HUES64 (cell line): ENCODE results near the gene KLK14.

Source experiments
- H3K27ac ChIP-seq: 2 replicates; pipeline ENCODE4 v1.7.0; 2013; ENCODE audit warnings: low read depth, low read length, inconsistent platforms
- H3K27me3 ChIP-seq: 2 replicates; pipeline ENCODE4 v1.6.1; 2013; ENCODE audit warnings: mild to moderate bottlenecking, low read length; ENCODE audit not compliant: insufficient read depth
- H3K36me3 ChIP-seq: 2 replicates; pipeline ENCODE4 v1.6.1; 2013; ENCODE audit warnings: mild to moderate bottlenecking, low read length; ENCODE audit not compliant: insufficient read depth
- H3K4me1 ChIP-seq: 2 replicates; pipeline ENCODE4 v1.6.1; 2013; ENCODE audit warnings: mild to moderate bottlenecking, low read length, moderate library complexity; ENCODE audit not compliant: insufficient read depth
- H3K4me3 ChIP-seq: 2 replicates; pipeline ENCODE4 v1.5.1; 2013; ENCODE audit warnings: mild to moderate bottlenecking, low read length, moderate library complexity
- H3K9ac ChIP-seq: 2 replicates; pipeline ENCODE4 v1.6.1; 2013; ENCODE audit warnings: mild to moderate bottlenecking, low read depth, low read length
- H3K9me3 ChIP-seq: 2 replicates; pipeline ENCODE4 v1.6.1; 2013; ENCODE audit warnings: low read depth, low read length; ENCODE audit not compliant: insufficient read depth
- WGBS: fragments of 150-250, 120-280 bp; methylation state at CpG from one replicate; pipeline ENCODE4 v1.1.7; 2013; ENCODE audit warnings: missing lambda C conversion rate; 5-methylcytosine and 5-hydroxymethylcytosine counted together

Gene KLK14

DNA sequence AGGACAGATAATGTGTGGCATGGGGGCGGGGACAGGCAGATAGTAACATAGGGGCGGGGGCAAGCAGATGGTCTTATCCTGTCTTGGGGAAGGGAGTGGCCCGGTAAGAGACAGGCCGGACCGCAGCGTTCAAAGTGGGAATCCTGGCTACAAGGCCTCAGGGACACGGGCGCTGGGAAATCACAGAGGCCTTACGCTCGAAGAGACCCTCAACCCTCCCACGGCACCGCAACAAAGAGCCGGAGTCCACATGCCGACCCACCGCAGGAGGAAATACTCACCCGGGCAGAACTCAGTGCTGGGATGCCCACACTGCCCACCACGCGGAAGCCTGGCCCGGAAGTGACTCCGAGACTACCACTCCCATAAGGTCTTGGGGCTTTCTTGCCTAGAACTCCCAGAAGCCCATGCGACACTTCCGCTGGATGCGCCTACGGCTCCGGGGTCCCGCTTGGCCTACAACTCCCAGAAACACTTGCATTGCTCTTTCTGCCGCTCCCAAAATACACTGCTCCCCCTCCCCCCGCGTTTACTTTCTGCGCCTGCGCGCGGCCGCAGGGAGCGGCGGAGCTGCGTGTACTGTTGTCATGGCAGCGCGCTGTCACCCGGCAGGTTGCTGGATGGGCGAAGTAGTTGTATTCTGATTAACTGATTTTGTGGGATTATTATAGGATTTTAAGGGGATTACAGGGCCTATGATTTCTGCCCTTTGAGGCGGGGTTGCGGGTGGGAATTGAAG lies 25.5 kb upstream of the KLK14 start, which contains the start of gene CTU1:
TSS of gene CTU1 (minus strand) at position 344 of the 739 bp plus-strand sequence. CDS start 3,840 bp downstream, outside the sequence.
- H3K9ac ChIP-seq, result peak within 1 kb of the TSS; percentile 67
- no peaks in the 10 kb centered on the region for H3K9me3 ChIP-seq
- WGBS, result under 1% methylated on average over 43 of the region's 43 CpGs
- no peak within 1 kb of the TSS for H3K27ac ChIP-seq
- peak within 1 kb of the TSS; percentile 73 for H3K4me3 ChIP-seq
- peaks cover 17% of the 10 kb centered on the region; the same call in 1 of the 2 replicates for H3K27me3 ChIP-seq
- H3K4me1 ChIP-seq, result peaks cover 3% of the 10 kb centered on the region; the same call in 1 of the 2 replicates
- no peaks in the 10 kb centered on the region for H3K36me3 ChIP-seq

DNA sequence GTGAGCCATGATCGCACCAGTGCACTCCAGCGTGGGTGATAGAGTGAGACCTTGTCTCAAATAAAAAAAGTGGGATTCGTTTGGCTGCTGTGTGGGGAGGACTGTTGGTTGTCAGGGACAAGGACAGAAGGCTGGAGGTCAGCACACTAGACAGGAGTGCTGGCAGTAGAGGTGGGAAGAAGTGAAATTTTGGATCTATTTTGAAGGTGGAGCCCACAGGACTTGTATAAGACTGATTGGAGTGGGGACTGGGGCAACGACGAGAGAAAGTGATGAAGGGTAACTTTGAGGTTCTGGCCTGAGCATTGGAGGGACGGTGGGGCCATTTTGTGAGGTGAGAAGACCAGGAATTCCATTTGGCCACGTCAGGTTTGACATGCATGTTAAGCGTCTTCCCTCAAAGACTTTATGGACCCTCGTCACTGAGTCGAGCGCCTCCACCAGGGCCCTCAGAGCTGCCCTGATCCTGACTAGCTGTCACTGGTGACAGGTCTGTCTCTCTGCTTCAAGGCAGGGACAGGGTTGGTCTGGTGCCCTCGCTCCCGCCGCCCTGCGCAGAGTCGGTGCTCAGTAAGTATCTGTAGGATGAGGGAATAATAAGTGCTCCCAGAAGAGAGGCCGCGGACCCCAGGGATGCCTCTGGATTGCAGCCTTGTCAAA lies 24.8 kb upstream of the KLK14 start:
- peaks cover 6% of the 10 kb centered on the region for H3K36me3 ChIP-seq
- H3K9me3 ChIP-seq, result no peaks in the 10 kb centered on the region
- H3K4me3 ChIP-seq, result peak overlapping the region; percentile 73
- peak overlapping the region; percentile 67 for H3K9ac ChIP-seq
- H3K4me1 ChIP-seq, result peaks cover 3% of the 10 kb centered on the region; the same call in 1 of the 2 replicates
- H3K27ac ChIP-seq, result no peak overlapping the region
- WGBS, result 24% methylated on average over 18 of the region's 18 CpGs
- H3K27me3 ChIP-seq, result peaks cover 13% of the 10 kb centered on the region; the same call in 1 of the 2 replicates

DNA sequence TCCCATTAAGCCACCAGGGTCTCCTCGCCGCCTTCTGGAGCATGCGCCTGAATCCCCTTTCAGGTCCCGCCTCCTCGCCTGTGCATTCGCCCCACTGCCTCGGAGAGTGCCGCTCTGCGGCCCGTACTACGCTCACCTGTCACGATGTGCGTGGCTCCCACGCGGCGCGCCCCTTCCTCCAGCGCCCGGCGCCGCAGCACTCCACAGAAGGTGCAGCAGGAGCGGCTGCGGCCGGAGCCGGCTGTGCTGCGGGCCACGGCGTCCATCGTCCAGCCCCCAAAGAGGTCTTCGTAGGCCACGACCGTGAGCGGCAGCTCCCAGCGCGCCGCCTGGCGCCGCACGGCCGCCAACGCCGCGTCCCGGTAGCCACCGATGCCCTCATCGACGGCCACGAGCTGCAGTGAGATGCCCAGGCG lies 21.2 kb upstream of the KLK14 start:
- H3K27me3 ChIP-seq, result no peaks in the 10 kb centered on the region
- H3K27ac ChIP-seq, result no peak overlapping the region
- H3K9me3 ChIP-seq, result no peaks in the 10 kb centered on the region
- H3K9ac ChIP-seq, result no peak overlapping the region
- peaks cover 19% of the 10 kb centered on the region for H3K36me3 ChIP-seq
- H3K4me1 ChIP-seq, result peaks cover 3% of the 10 kb centered on the region; the same call in 1 of the 2 replicates
- 97% methylated on average over 49 of the region's 49 CpGs for WGBS
- no peak overlapping the region for H3K4me3 ChIP-seq

DNA sequence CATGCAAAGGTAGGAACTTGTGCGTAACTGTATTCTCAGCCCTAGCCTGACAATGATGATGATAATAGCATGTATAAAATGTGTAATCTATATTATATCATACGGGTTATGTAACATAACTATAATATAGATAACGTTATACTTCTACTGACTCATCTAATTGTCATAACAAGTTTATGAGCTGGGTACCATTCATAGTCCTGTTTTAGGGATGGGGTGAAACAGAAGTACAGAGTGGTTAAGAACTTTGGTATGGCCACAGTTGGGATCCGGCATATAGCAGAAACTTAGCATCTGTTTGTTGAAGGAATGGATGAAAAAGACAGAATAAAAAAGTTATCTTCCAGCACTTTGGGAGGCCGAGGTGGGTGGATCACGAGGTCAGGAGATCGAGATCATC lies 20.3 kb upstream of the KLK14 start:
- Histone ChIP-seq H3K36me3 (peaks cover 19% of the 10 kb centered on the region), H3K27ac (no peak overlapping the region), H3K9ac (no peak overlapping the region), H3K4me3 (no peak overlapping the region), H3K27me3 (no peaks in the 10 kb centered on the region), H3K4me1 (peaks cover 3% of the 10 kb centered on the region; the same call in 1 of the 2 replicates), H3K9me3 (no peaks in the 10 kb centered on the region)
- 95% methylated on average over 4 of the region's 7 CpGs for WGBS

DNA sequence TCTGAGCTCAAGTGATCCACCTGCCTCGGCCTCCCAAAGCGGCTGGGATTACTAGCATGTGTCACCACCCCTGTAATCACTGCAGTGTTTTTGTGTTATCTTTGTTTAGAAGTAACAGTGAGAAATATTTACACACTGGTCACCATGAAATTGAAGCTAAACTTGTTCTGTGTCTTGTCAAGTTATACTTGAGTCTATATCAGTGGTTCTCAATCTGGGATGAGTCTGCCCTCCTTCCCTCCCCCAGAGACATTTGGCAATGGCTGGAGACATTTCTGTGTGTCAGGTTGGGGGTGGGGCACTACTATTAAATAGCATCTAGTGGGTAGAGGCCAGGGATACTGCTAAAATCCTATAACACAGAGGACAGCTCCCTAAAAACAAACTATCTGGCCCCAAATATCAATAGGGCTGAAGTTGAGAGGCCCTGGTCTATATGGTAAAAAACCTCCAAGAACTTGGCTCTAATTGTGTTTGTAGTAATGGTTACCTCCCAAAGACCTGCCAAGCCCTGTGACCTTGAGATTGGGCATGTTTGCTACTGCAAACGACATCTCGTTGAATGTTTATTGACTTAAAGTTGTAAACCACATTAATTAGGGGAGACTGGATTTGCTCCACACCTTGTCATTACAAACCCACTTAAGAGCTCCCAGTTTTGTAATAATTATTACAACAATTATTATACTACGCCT lies 18.6 kb upstream of the KLK14 start:
- H3K4me1 ChIP-seq, result no peaks in the 10 kb centered on the region
- H3K9ac ChIP-seq, result no peak overlapping the region
- no peaks in the 10 kb centered on the region for H3K27me3 ChIP-seq
- no peak overlapping the region for H3K27ac ChIP-seq
- no peaks in the 10 kb centered on the region for H3K9me3 ChIP-seq
- peaks cover 19% of the 10 kb centered on the region for H3K36me3 ChIP-seq
- H3K4me3 ChIP-seq, result no peak overlapping the region
- 92% methylated on average over 2 of the region's 5 CpGs for WGBS

DNA sequence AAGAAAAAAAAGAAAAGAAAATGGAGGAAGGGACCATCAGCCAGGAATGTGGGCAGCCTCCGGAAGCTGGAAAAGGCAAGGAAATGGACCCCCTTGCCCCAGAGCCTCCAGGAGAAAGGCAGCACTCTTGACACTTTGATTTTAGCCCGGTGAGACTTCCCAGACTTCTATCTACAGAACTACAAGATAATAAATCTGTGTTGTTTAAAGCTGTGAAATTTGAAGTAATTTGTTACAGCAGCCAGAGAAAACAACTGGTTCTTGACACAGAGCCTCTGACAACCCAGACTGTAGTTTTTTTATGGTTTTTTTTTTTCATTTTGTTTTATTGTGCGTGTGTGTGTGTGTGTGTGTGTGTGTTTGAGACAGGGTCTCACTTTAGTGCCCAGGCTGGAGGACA lies 17.9 kb upstream of the KLK14 start:
- no peak overlapping the region for H3K27ac ChIP-seq
- no peaks in the 10 kb centered on the region for H3K4me1 ChIP-seq
- H3K27me3 ChIP-seq, result no peaks in the 10 kb centered on the region
- H3K36me3 ChIP-seq, result peaks cover 19% of the 10 kb centered on the region
- whole genome bisulfite sequencing, result 71% methylated on average over 3 of the region's 3 CpGs
- H3K9ac ChIP-seq, result no peak overlapping the region
- H3K9me3 ChIP-seq, result no peaks in the 10 kb centered on the region
- no peak overlapping the region for H3K4me3 ChIP-seq

DNA sequence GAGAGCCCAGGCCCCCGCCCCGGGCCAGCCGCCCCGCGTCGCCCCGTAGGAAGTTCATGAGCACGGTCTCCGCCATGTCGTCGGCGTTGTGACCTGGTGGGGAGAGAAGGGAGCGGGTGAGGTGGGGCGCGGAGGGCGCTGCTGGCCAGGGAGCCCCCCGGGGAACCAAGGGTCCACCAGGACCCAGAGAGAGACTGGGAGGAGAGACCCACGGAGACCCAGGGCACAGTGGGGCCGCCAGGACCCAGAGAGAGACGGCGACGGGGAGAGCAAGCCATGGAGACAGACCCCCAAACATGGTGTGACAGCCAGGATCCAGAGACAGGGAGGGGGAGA lies 16.3 kb upstream of the KLK14 start:
- H3K27me3 ChIP-seq, result no peaks in the 10 kb centered on the region
- H3K36me3 ChIP-seq, result peaks cover 19% of the 10 kb centered on the region
- no peak overlapping the region; the same call in 1 of the 2 replicates for H3K4me3 ChIP-seq
- WGBS, result 95% methylated on average over 22 of the region's 22 CpGs
- no peaks in the 10 kb centered on the region for H3K9me3 ChIP-seq
- 0 out of 2 replicates have a peak, but pooled peaks cover 3% of the 10 kb centered on the region for H3K4me1 ChIP-seq
- H3K9ac ChIP-seq, result no peak overlapping the region
- H3K27ac ChIP-seq, result no peak overlapping the region

DNA sequence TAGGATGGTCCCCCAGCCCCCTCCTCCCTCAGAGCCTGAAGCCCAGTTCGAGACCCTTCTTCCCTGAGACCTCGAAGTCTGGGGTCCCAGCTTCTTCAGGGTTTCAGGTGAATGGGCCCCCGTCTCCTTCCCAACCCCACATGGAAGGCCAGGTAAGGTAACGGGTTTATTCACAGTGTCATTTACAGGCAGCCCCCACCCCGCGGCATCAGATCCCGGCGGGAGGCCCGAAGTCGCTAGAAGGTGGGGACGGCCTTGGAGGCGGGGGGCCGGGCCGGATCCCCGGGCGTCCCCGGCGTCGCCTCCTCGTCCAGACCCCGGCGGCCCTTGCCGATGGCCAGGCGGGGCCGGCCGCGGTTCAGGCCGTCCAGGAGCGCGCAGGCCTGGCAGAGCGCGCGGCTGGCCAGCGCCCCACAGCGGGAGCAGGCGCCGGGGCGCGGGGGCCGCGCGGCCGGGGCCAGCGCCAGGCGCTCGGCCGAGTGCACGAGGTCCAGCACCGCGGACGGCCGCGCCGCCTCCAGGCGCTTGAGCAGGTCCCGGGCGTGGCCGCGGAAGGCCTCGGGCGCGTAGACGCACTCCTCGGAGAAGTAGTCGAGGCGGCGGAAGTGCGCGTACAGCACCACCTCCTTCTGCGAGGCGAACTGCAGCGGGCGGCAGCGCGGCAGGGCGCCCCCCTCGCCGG lies 15.8 kb upstream of the KLK14 start:
- peaks cover 19% of the 10 kb centered on the region for H3K36me3 ChIP-seq
- H3K27me3 ChIP-seq, result no peaks in the 10 kb centered on the region
- 0 out of 2 replicates have a peak, but pooled peaks cover 3% of the 10 kb centered on the region for H3K4me1 ChIP-seq
- no peaks in the 10 kb centered on the region for H3K9me3 ChIP-seq
- H3K27ac ChIP-seq, result no peak overlapping the region
- no peak overlapping the region for H3K9ac ChIP-seq
- 97% methylated on average over 78 of the region's 78 CpGs for WGBS
- no peak overlapping the region; the same call in 1 of the 2 replicates for H3K4me3 ChIP-seq

DNA sequence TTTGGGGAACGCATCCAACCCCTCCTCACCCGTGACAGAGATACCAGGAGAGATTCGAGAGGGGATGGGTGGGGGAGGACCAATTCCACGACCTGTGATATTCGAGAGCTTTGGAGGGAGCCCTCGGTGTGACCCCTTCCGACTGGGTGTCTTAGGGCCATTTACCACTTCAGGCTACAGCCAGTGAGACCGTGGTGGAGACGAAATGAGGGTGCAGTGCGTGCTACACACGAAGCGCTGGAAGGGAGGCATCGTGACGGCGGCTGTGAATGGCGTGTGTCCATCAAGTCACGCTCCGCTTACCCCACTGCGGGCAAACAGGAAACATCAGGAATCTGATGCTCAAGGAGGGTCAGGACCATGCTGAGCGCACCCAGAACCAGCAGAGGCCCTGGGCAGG lies 15.1 kb upstream of the KLK14 start:
- Histone ChIP-seq H3K36me3 (peaks cover 15% of the 10 kb centered on the region), H3K9ac (no peak overlapping the region), H3K4me1 (0 out of 2 replicates have a peak, but pooled peaks cover 3% of the 10 kb centered on the region), H3K4me3 (no peak overlapping the region), H3K27me3 (no peaks in the 10 kb centered on the region), H3K9me3 (no peaks in the 10 kb centered on the region), H3K27ac (no peak overlapping the region)
- 87% methylated on average over 20 of the region's 20 CpGs for WGBS

DNA sequence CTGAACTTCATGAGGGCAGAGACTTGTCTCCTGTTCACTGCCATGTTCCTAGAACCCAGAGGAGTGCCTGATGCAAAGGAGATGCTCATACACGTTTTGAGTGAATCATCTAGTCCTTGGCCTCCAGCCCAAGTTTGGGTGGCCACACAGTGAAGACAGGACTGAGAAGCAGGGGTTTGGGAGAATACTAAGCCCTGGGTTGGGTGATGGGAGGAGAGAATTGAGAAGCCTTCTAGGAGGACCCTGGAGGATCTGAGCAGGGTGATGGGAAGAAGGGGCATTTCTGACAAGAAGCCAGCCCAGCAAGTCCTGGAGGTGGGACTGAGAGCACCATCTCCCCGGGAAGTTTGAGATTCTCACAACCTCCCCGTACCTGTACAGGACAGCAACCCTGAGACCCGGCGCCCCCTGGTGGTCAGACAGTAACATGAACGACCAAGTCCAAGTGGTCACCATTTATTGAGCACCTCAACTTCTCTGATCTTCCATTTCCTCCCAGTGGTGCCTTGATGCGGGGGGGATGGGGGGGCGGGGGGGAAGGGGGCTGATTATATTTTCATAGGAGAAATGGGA lies 14.6 kb upstream of the KLK14 start:
- Histone ChIP-seq H3K36me3 (peaks cover 10% of the 10 kb centered on the region), H3K27ac (no peak overlapping the region), H3K4me1 (0 out of 2 replicates have a peak, but pooled peaks cover 3% of the 10 kb centered on the region), H3K27me3 (no peaks in the 10 kb centered on the region), H3K9ac (no peak overlapping the region), H3K9me3 (no peaks in the 10 kb centered on the region), H3K4me3 (no peak overlapping the region)
- 25% methylated on average over 6 of the region's 8 CpGs for WGBS
